Left renal cortex interstitium (tissue), 4 donors: ENCODE data around the gene FRG2B. TPM values are rescaled to one million over a fixed set of nuclear protein-coding genes. Genes with fewer than 3 reads are reported as not detected.
"Not testable (repeated sequence)": the region's sequence is repeated elsewhere in the genome, so short reads cannot be mapped to it uniquely, and the experiment has no call there.

Source experiments
- DNase-seq, 4 donors: peaks; one replicate each; pipeline ENCODE4 v3.0.0-alpha.2; 2013; ENCODE audit warnings: low read depth in 4 of 4, low spot score in 2 of 4, missing footprints in 1 of 4
- polyA plus RNA-seq, 4 donors: library from polyadenylated mRNA; unstranded; fragments of 120-200 nt; gene quantifications; one replicate each; pipeline ENCODE4 v1.2.1, GENCODE V29; 2013; ENCODE audit not compliant: insufficient read length in 4 of 4

FRG2B gene
- polyA plus RNA-seq, 4 donors: not detected

DNA sequence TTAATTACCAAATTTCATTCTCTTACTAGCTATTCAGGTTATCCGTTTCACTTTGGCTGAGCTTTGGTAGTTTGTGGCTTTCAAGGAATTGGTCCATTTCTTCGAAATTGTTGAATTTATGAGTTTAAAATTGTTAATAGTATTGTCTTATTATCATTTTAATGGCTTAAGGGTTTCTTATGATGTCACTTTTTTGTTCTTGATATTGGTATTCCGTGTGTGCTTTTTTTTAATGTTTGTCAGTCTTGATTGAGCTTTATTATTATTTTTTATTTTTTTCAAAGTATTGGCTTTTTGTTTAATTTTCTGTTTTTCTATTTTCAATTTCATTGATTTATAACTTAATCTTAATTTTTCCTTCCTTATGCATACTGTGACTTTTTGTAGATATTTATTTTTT, 25.9 kb downstream of the FRG2B start:
- DNase-seq: no peak

DNA sequence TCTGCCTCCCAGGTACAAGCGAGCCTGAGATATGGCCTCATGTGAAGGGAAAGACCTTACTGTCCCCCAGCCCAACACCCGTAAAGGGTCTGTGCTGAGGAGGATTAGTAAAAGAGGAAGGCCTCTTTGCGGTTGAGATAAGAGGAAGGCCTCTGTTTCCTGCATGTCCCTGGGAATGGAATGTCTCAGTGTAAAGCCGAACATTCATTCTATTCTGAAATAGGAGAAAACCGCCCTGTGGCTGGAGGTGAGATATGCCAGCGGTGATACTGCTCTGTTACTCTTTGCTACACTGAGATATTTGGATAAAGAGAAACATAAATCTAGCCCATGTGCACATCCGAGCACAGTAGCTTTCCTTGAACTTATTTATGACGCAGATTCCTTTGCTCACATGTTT, 26.7 kb downstream of the FRG2B start:
- DNase-seq: not testable (repeated sequence)

DNA sequence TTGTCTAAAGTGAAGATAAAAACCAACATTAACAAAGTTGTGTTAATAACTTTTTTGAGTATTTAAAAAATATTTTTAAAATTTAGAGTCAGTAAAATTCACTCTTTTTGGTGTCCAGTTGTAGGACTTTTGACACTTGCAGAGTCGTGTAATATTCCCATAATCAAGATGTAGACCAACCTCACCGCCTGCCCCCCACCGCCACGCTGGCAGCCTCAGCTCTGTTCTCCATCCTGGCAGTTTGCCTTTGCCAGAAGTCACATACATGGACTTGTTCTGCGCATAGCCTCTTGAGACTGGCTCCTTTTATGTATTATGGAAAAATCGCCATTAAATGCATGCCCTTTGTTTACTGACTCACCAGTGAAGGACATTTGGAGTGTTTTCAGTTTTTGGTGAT, 33.9 kb downstream of the FRG2B start:
- DNase-seq: no peak

DNA sequence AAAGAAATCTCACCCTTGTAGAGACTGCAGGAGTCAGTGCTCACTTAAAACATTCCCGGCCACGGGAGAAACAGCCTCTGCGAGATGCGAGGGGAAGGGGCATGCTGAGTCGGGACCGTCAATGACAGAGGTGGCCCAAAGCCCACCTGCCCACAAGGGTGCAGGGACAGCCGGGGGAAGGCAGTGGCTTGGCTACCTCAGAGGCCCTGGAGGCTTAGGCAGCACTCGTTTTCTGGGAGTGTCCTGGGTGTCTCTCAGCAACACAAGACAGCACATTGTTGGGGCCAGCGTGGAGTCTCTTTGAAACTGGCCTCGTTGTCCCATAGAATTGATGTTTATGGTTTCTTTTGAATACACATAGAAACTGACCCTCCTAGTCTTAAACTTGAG, 35.6 kb downstream of the FRG2B start:
- no peak for DNase-seq

DNA sequence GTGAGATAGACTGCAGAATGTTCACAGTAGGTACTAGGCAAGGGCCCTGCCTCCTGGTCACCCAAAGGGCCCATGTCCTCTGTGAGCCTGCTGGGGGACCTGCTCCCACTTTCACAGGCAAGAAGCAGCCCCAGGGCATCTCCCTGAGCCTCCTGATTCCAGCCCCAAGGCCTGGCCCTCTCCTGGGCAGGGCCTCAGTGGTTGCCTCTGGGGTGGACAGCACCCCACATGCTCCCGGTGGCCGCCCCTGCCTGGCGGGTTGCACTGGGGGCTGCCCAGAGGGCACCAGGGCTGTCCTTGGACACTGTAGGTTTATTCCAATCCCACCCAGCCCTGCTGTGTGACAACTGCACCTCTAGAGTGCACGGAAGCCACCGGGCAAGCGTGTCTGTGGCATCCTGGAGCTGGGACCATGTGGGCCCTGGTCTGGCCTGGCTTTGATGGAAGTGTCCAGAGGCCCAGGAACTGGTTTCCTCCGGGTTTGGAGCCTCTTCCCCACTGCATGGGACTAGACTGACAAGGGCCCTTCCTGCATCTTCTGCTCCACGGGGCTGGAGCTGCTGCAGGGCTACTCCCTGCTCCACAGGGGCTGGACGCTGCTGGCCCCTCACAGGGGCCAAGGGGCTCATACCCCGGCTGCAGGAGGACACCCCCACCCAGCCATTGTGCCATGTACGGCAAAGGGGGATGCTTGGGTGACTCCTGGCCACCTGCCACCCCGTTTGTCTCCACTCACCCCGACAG, 36.2 kb downstream of the FRG2B start:
- DNase-seq: no peak

DNA sequence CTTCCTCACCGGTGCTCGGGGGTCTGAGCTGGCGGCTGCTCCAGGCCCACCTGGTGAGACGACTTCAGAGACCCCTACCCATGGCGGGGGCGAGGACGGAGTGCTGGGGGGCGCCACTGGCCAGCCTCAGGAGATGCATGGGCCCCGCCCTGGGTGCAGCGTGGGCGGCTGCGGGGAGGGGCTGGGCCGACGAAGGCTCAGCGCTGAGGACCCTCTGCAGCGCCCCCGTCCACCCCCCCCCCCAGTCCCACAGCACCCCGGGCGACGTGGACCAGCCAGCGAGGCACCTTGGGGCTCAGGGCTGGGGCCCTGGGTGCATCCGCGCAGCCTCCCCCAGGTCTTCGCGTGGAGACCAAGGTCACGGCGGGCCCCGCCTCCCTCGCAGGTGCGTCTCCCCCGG, 49.6 kb downstream of the FRG2B start:
- not testable (repeated sequence) for DNase-seq

Other genes with a start within 250 kb of the FRG2B start
- 1 to 10 TPM; 6.2 to 10.0 (median 6.4) TPM for gene PAOX, start 247.5 kb downstream of the FRG2B start, polyA plus RNA-seq
- 100 to 1,000 TPM in 1 of 4 donors, 10 to 100 TPM in 3; 60.3 to 104 (median 81.0) TPM for gene MTG1, start 232.6 kb downstream of the FRG2B start, polyA plus RNA-seq
- 1 to 10 TPM; 3.4 to 7.5 (median 5.3) TPM for gene SPRN, start 202.2 kb downstream of the FRG2B start, polyA plus RNA-seq
- gene SCART1, start 172.8 kb downstream of the FRG2B start, polyA plus RNA-seq: 1 to 10 TPM in 3 of 4 donors, under 1 TPM in 1; 0.42 to 4.3 (median 2.4) TPM
- 1 to 10 TPM in 2 of 4 donors, under 1 TPM in 2; 0.47 to 2.9 (median 1.6) TPM for gene CYP2E1, start 99.4 kb downstream of the FRG2B start, polyA plus RNA-seq
- under 1 TPM; 0.14 to 0.76 (median 0.45) TPM for gene SYCE1, start 61.2 kb downstream of the FRG2B start, polyA plus RNA-seq